Measurements from ENCODE around the gene TGFBR3.

Gene TGFBR3

DNA sequence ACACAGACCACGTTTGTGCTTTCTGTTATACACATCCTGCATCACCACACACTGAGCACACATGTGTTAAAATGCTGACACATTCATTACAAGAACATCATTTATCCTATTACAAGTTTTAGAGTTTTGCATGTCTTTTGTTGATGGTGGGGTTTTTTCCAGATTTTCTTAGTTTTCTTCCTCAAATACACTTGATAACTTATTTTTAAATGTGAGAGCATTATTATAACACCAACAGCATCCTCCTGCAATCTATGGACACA is 67.3 kb downstream of the TGFBR3 start:
- ChIA-PET POLR2A (interaction anchor here (0.6 kb wide), 1 partner anchor 929 kb away, joined by 3 read pairs; no protein-coding TSS in a partner anchor), CTCF (no interaction called here)
- Histone ChIP-seq H3K36me3 (ENCODE audit: control insufficient read depth in 2 of 2, insufficient read depth in 1 of 2, low read length in 2 of 2) (no peaks in the 10 kb centered on the region), H3K4me1 (ENCODE audit: control insufficient read depth, insufficient read depth, low read length) (peaks cover 12% of the 10 kb centered on the region), H3K27ac (ENCODE audit: extremely low read depth, low read depth, low read length) (no peak overlapping the region), H3K4me3 (ENCODE audit: low read depth, low read length) (no peak overlapping the region), H3K9me3 (ENCODE audit: control insufficient read depth, insufficient read depth, low read depth, low read length) (no peaks in the 10 kb centered on the region)
- TF ChIP-seq ZSCAN16 (tag by site-specific recombination; IDR thresholded peaks at IDR 0.05) (no peak), ZNF600 (tag by site-specific recombination; IDR thresholded peaks at IDR 0.05) (no peak), ZXDB (tag by site-specific recombination; IDR thresholded peaks at IDR 0.05) (no peak), KLF9 (tag by site-specific recombination; IDR thresholded peaks at IDR 0.05; ENCODE audit: low read depth) (no peak), ZNF776 (tag by site-specific recombination; IDR thresholded peaks at IDR 0.05; ENCODE audit: borderline replicate concordance) (no peak), SCRT1 (tag by site-specific recombination; IDR thresholded peaks at IDR 0.05; ENCODE audit: borderline replicate concordance) (no peak)
- TF ChIP-seq, protein P1, sequence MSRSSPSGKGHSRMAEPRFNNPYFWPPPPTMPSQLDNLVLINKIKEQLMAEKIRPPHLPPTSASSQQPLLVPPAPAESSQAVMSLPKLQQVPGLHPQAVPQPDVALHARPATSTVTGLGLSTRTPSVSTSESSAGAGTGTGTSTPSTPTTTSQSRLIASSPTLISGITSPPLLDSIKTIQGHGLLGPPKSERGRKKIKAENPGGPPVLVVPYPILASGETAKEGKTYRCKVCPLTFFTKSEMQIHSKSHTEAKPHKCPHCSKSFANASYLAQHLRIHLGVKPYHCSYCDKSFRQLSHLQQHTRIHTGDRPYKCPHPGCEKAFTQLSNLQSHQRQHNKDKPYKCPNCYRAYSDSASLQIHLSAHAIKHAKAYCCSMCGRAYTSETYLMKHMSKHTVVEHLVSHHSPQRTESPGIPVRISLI (tag by site-specific recombination; IDR thresholded peaks at IDR 0.05): no peak

DNA sequence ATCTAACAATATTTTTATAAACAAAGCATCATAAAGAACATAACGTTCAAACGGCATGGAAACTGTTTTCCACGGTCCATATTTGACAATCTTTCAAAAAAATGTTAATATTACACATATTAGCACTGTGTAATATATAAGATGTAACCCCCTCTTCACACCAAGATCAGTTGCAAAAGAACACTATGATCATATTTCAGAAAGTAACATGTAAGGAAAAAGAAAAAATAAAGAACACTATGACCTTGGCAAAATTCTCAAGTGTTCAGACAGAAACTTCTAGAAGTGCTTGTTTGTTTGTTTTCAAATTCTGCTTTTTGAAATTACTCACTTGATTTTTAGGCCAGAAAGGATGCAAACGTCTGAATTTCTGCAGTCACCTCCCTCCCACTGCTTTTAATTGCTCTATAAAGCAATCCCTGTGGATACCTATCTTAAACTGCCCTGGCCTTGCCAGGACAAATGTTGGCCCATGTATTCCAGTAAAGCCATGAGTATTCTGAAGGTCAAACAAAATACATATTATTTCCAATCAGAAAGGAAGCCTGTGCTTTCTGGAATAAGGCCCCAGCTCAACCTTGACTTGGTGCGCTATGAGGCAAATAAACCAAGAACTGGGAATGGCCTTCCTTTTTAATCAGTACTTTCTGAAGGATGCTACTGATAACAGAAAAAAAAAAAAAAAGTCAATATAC is 68.6 kb downstream of the TGFBR3 start:
- no peaks in the 10 kb centered on the region for H3K9me3 ChIP-seq (ENCODE audit: control insufficient read depth, insufficient read depth, low read depth, low read length)
- H3K36me3 ChIP-seq (ENCODE audit: control insufficient read depth in 2 of 2, insufficient read depth in 1 of 2, low read length in 2 of 2): no peaks in the 10 kb centered on the region
- ChIA-PET CTCF (interaction anchor here (0.6 kb wide), 1 partner anchor 231 kb away, joined by 3 read pairs; no protein-coding TSS in a partner anchor), POLR2A (interaction anchor here (0.7 kb wide), 1 partner anchor 10 kb away, joined by 7 read pairs; no protein-coding TSS in a partner anchor)
- H3K4me1 ChIP-seq (ENCODE audit: control insufficient read depth, insufficient read depth, low read length): peaks cover 12% of the 10 kb centered on the region
- no peak overlapping the region for H3K27ac ChIP-seq (ENCODE audit: extremely low read depth, low read depth, low read length)
- TF ChIP-seq ZNF843 (tag by site-specific recombination; IDR thresholded peaks at IDR 0.05): peak; percentile 21; the same call in 1 of the 2 replicates
- TF ChIP-seq GFI1B (tag by site-specific recombination; IDR thresholded peaks at IDR 0.05): no peak
- peak; percentile 82 for TF ChIP-seq ZIC2 (tag by site-specific recombination; IDR thresholded peaks at IDR 0.05)
- TF ChIP-seq, protein P2, sequence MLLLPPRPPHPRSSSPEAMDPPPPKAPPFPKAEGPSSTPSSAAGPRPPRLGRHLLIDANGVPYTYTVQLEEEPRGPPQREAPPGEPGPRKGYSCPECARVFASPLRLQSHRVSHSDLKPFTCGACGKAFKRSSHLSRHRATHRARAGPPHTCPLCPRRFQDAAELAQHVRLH (tag by site-specific recombination; IDR thresholded peaks at IDR 0.05): no peak
- peak; percentile 65 for TF ChIP-seq IKZF3 (tag by site-specific recombination; IDR thresholded peaks at IDR 0.05)
- peak; percentile 49; the same call in 1 of the 2 replicates for TF ChIP-seq ZNF561 (tag by site-specific recombination; IDR thresholded peaks at IDR 0.05; ENCODE audit: borderline replicate concordance)
- TF ChIP-seq, protein P3, sequence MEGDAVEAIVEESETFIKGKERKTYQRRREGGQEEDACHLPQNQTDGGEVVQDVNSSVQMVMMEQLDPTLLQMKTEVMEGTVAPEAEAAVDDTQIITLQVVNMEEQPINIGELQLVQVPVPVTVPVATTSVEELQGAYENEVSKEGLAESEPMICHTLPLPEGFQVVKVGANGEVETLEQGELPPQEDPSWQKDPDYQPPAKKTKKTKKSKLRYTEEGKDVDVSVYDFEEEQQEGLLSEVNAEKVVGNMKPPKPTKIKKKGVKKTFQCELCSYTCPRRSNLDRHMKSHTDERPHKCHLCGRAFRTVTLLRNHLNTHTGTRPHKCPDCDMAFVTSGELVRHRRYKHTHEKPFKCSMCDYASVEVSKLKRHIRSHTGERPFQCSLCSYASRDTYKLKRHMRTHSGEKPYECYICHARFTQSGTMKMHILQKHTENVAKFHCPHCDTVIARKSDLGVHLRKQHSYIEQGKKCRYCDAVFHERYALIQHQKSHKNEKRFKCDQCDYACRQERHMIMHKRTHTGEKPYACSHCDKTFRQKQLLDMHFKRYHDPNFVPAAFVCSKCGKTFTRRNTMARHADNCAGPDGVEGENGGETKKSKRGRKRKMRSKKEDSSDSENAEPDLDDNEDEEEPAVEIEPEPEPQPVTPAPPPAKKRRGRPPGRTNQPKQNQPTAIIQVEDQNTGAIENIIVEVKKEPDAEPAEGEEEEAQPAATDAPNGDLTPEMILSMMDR (tag by site-specific recombination; IDR thresholded peaks at IDR 0.05): no peak
- no peak for TF ChIP-seq ZNF658 (tag by site-specific recombination; IDR thresholded peaks at IDR 0.05)
- TF ChIP-seq, protein P4, sequence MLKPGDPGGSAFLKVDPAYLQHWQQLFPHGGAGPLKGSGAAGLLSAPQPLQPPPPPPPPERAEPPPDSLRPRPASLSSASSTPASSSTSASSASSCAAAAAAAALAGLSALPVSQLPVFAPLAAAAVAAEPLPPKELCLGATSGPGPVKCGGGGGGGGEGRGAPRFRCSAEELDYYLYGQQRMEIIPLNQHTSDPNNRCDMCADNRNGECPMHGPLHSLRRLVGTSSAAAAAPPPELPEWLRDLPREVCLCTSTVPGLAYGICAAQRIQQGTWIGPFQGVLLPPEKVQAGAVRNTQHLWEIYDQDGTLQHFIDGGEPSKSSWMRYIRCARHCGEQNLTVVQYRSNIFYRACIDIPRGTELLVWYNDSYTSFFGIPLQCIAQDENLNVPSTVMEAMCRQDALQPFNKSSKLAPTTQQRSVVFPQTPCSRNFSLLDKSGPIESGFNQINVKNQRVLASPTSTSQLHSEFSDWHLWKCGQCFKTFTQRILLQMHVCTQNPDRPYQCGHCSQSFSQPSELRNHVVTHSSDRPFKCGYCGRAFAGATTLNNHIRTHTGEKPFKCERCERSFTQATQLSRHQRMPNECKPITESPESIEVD (tag by site-specific recombination; IDR thresholded peaks at IDR 0.05): peak; percentile 84
- 0 out of 2 replicates have a peak, but pooled peaks have one; percentile 5 for TF ChIP-seq FEZF1 (tag by site-specific recombination; IDR thresholded peaks at IDR 0.05)
- no peak overlapping the region for H3K4me3 ChIP-seq (ENCODE audit: low read depth, low read length)

DNA sequence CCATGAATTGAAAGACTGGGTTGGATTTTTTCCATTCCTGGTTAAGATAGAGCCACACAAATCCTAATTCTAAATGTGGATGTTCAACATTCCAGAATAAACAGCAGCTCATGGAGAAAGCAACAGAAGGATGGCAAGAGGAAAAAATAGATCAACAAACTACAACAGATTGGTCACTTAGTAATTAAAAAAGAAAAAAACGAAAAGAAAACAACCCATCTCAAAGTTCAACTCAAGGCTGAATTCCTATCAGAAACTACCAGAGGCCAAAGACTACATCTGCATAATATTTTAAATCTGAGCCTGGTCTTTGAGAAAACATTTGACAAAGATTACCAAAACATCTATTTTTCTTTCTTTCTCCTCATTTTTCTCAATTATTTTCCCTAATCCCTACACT is 69.9 kb downstream of the TGFBR3 start:
- TF ChIP-seq ZNF10 (tag by site-specific recombination; IDR thresholded peaks at IDR 0.05) (no peak), ZBTB48 (tag by site-specific recombination; IDR thresholded peaks at IDR 0.05) (no peak), ZNF521 (tag by site-specific recombination; IDR thresholded peaks at IDR 0.05) (no peak), ZNF140 (tag by site-specific recombination; IDR thresholded peaks at IDR 0.05) (no peak), ZBTB1 (tag by site-specific recombination; IDR thresholded peaks at IDR 0.05) (no peak), ZNF239 (tag by site-specific recombination; IDR thresholded peaks at IDR 0.05) (no peak), MZF1 (tag by site-specific recombination; IDR thresholded peaks at IDR 0.05; ENCODE audit: borderline replicate concordance) (no peak), ZNF155 (tag by site-specific recombination; IDR thresholded peaks at IDR 0.05) (no peak), ZNF624 (tag by site-specific recombination; IDR thresholded peaks at IDR 0.05) (no peak)
- TF ChIP-seq, protein P5, sequence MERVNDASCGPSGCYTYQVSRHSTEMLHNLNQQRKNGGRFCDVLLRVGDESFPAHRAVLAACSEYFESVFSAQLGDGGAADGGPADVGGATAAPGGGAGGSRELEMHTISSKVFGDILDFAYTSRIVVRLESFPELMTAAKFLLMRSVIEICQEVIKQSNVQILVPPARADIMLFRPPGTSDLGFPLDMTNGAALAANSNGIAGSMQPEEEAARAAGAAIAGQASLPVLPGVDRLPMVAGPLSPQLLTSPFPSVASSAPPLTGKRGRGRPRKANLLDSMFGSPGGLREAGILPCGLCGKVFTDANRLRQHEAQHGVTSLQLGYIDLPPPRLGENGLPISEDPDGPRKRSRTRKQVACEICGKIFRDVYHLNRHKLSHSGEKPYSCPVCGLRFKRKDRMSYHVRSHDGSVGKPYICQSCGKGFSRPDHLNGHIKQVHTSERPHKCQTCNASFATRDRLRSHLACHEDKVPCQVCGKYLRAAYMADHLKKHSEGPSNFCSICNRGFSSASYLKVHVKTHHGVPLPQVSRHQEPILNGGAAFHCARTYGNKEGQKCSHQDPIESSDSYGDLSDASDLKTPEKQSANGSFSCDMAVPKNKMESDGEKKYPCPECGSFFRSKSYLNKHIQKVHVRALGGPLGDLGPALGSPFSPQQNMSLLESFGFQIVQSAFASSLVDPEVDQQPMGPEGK (tag by site-specific recombination; IDR thresholded peaks at IDR 0.05): no peak
- ChIA-PET CTCF (no interaction called here), POLR2A (no interaction called here)
- peaks cover 12% of the 10 kb centered on the region for H3K4me1 ChIP-seq (ENCODE audit: control insufficient read depth, insufficient read depth, low read length)
- H3K9me3 ChIP-seq (ENCODE audit: control insufficient read depth, insufficient read depth, low read depth, low read length): no peaks in the 10 kb centered on the region
- no peak overlapping the region for H3K27ac ChIP-seq (ENCODE audit: extremely low read depth, low read depth, low read length)
- no peak overlapping the region for H3K4me3 ChIP-seq (ENCODE audit: low read depth, low read length)
- no peaks in the 10 kb centered on the region for H3K36me3 ChIP-seq (ENCODE audit: control insufficient read depth in 2 of 2, insufficient read depth in 1 of 2, low read length in 2 of 2)
